Measurements from ENCODE around the gene ICE2. TPM values are rescaled to one million over a fixed set of nuclear protein-coding genes. Genes with fewer than 3 reads are reported as not detected.

The ICE2 gene
- total and polyA plus RNA-seq, 2 of the 8 experiments (the other 6 are each of a cell fraction or from before 2014, with no cell fraction given): 40.0 to 87.3 TPM

DNA sequence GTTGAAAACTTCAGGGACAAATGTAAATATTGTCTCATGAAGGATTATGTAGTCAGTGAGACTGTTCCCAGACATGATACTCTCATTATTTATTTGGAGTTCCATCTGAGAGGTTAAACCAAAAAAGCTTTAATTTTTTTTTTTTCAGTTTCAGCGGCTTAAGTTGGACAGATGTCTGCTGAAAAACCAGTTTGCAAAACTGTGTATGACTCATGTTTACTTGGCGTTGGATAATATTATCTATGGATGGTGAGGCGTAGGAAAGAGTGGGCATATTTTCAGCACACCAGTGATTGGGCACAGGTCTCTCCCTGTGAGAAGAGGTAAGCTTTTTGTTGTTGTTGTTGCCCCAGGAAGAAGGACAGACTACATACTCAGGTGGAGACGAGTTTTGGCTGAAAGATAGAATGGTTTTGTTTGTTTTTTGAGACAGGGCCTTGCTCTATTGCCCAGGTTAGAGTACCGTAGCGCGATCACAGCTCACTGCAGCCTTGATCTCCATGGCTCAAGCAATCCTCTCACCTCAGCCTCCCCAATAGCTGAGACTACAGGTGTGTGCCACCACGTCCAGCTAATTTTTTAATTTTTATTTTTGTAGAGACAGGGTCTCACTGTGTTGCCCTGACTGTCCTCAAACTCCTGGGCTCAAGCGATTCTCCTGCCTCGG lies 64.8 kb downstream of the ICE2 start (continued):
- TF ChIP-seq, protein P1, sequence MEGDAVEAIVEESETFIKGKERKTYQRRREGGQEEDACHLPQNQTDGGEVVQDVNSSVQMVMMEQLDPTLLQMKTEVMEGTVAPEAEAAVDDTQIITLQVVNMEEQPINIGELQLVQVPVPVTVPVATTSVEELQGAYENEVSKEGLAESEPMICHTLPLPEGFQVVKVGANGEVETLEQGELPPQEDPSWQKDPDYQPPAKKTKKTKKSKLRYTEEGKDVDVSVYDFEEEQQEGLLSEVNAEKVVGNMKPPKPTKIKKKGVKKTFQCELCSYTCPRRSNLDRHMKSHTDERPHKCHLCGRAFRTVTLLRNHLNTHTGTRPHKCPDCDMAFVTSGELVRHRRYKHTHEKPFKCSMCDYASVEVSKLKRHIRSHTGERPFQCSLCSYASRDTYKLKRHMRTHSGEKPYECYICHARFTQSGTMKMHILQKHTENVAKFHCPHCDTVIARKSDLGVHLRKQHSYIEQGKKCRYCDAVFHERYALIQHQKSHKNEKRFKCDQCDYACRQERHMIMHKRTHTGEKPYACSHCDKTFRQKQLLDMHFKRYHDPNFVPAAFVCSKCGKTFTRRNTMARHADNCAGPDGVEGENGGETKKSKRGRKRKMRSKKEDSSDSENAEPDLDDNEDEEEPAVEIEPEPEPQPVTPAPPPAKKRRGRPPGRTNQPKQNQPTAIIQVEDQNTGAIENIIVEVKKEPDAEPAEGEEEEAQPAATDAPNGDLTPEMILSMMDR (IDR thresholded peaks at IDR 0.05; ENCODE audit: control extremely low read depth in 1 of 3, insufficient read depth in 1 of 3, low read depth in 1 of 3, low read length in 3 of 3): no peak
- TF ChIP-seq, protein P2, sequence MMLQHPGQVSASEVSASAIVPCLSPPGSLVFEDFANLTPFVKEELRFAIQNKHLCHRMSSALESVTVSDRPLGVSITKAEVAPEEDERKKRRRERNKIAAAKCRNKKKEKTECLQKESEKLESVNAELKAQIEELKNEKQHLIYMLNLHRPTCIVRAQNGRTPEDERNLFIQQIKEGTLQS (IDR thresholded peaks at IDR 0.05; ENCODE audit: insufficient read depth, low read depth, low read length): no peak
- TF ChIP-seq TAF7 (optimal IDR thresholded peaks at IDR 0.05; ENCODE audit: borderline replicate concordance, low read depth, low read length): no peak

Measured in H1 (cell line).